Effector CD4-positive, alpha-beta T cell (primary cell): ENCODE results near the gene ZAP70.

ENCODE experiments used
- DNase-seq: peaks from one replicate; pipeline ENCODE4 v3.0.0-alpha.2; 2020

Gene ZAP70

DNA sequence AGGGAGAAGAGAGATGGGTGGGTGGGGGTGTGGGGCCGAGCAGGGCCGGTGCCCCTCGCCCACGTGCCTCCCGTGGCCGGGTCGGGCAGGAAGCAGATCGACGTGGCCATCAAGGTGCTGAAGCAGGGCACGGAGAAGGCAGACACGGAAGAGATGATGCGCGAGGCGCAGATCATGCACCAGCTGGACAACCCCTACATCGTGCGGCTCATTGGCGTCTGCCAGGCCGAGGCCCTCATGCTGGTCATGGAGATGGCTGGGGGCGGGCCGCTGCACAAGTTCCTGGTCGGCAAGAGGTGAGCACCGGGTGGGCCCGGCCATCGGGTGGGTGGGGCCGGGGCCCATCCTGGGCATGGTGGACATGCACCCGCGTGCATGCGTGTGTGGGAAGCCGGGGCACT lies 21.8 kb downstream of the ZAP70 start:
- no peak for DNase-seq

DNA sequence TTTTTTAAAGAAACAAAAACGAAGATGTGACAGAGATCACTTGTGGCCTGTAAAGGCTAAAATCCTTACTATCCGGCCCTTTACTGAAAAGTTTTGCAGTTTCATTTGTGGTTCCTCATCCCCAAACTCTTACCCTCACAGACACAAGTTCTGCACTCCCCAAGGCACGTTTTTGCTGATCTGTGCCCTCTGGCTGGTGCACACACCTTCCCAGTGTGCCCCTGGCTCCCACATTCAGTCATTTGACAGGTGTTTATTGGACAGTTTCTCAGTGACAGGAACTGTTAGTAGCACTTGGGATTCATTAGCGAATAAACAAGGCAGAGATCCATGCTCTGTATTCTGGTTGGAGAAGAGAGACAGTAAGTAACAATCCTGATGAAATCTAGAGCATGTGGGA lies 22.8 kb downstream of the ZAP70 start:
- DNase-seq, result no peak

DNA sequence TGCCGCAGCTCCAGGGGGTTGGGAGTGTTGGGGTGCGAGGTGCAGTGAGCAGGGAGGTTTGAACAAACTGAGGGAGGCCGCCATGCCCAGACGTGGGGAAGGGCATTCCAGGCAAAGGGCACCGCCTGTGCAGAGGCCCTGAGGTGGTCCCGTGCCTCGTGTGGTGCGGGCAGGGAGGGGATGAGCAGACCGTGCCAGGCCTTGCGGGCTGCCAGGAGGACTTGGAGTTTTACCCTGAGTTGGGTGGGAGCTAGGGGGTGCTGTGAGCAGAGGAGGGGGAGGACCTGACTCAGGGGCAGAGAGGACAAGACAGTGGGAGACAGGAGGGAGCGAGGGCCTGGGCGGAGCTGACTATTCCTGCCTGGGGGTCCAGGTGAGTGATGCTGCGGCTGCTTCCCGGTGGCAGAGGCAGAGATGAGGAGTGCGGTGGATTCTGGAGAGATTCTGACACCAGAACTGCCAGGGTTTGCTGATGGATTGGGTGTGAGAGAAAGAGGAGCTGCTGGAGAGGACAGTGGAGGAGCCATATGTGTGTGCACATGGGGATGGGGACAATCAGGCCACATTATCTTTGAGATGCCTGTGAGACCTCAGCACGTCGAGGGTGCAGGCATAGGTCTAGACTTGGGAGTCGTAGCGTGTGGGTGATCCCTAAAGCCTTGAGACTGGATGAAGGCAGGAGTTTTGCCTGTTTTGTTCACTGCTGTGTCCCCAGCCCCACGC lies 23.4 kb downstream of the ZAP70 start:
- DNase-seq, result no peak

DNA sequence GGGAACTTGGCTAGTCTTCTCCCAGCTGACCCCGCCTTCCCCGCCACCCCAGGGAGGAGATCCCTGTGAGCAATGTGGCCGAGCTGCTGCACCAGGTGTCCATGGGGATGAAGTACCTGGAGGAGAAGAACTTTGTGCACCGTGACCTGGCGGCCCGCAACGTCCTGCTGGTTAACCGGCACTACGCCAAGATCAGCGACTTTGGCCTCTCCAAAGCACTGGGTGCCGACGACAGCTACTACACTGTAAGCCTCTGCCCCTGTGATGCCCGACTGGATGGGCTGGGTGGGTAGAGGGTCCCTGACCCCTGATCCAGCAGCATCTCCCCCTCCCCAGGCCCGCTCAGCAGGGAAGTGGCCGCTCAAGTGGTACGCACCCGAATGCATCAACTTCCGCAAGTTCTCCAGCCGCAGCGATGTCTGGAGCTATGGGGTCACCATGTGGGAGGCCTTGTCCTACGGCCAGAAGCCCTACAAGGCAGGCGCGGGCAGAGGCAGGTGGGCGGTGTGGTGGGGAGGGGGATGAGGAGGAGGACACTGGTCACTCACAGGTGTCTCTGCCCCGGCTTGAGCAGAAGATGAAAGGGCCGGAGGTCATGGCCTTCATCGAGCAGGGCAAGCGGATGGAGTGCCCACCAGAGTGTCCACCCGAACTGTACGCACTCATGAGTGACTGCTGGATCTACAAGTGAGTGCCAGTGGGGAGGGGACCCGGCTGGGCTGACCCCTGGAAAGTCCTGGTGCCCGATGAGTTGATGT lies 24.2 kb downstream of the ZAP70 start:
- DNase-seq, result no peak

DNA sequence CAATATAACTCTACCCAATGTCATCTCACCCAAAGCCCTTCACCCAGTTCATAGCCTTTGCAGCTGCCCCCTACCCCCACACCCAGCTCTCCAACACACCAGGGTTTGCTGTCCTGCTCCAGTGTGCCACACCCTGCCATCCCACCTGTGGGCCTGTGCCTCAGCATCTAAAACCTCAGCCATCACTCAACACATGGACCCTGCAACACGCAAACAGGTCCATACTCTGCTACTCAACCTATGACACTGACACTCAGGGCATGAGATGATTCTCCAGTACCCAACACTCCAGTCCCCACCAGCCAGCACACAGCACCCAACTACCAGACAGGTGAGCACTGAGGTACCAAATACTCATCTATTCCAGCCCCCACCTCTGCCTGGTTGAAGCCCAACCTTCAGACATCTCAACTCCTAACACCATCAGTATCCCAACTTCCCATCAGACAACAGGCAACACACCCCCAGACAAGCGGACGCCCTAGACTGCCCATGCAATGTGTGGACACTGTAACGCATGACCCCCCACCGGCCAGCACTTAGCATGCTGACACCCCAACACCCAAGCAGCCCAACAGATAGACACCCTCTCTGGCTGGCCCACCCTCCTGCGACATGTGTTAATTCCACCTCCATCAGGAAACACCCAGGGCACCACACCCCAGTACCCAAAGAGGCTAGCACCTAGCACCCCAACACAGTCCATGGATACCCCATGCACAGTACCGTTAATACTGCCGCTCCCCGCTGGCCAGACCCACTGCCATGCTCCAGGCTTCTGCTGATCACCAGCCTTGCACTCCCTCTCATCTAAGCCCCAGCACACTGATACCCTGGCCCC lies 25.0 kb downstream of the ZAP70 start:
- no peak for DNase-seq

DNA sequence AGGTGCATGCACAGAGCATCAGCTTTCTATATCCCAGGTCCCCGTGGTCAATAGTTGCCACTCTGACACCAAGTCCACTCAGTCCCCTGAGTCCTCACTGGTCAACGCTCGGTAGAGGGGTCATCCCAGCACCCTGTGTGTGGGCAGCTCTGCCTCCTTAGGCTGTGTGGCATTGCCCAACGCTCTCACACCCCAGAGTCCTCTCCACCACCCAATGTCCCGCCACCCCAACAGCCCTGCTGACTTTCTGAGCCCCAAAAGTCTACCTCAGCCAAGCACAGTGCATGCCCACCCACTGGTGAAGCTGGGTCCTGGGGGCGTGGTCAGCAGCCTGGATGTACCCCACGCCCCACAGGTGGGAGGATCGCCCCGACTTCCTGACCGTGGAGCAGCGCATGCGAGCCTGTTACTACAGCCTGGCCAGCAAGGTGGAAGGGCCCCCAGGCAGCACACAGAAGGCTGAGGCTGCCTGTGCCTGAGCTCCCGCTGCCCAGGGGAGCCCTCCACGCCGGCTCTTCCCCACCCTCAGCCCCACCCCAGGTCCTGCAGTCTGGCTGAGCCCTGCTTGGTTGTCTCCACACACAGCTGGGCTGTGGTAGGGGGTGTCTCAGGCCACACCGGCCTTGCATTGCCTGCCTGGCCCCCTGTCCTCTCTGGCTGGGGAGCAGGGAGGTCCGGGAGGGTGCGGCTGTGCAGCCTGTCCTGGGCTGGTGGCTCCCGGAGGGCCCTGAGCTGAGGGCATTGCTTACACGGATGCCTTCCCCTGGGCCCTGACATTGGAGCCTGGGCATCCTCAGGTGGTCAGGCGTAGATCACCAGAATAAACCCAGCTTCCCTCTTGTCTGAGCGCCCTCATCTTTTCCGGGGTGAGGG lies 25.9 kb downstream of the ZAP70 start:
- DNase-seq, result no peak

DNA sequence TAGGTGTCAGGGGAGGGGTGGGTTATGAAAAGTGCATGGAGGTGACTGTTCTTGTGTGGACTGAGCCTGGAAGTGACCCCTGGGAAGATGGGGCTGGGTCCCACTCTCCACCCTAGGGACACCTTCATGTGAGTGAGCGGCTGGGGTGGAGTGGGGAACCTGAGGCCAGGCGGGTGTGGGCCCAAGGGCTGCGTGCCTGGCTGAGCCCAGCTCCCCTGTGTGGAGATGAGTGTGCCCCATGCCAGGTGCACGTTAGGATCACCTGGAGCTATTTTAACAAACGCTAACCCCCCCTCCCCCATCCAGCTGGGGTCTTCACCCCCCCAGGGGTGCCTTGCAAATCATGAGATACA lies 26.5 kb downstream of the ZAP70 start:
- DNase-seq, result no peak

DNA sequence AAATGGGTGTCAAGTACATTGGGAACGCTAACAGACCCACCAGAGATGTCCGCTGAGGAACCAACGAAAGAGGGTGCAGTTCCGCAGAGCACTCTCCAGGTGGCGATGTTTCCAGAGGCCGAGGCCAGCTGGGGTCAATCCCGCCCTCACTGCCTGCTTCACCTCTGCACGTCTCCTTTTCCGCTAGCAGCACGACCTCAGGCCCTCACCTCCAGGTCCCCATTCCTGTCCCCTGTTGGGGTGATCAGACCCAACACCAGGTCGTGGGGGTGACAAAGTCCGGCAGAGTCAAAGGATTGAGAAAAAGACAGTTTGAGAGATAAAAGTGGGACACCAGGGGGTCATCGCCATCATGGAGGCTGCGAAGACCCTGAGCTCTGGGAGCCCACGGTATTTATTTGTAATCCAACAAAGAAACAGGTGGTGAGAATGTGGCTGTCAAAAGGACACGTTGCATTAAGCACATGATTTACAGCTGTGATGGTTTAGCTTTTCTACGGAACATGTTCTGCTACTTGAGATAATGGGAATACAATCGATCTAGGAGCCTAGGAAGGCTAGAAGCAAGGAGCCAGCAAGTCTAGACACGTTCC lies 27.3 kb downstream of the ZAP70 start:
- DNase-seq, result no peak

DNA sequence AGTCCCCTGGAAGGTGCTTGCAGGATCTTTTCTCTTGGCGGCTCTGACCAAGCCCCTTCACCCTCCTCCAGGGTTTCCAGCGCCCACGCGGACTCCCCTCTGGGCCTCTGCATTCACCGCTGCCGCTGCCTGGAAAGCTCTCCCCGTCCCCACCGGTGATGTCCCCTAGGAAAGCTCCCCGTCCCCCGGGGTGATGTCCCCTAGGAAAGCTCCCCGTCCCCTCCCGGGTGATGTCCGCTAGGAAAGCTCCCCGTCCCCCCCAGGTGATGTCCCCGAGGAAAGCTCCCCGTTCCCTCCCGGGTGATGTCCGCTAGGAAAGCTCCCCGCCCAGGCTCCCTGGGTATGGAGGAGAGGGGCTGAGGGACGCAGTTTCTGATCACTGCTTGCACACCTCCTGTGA lies 27.9 kb downstream of the ZAP70 start:
- no peak for DNase-seq

DNA sequence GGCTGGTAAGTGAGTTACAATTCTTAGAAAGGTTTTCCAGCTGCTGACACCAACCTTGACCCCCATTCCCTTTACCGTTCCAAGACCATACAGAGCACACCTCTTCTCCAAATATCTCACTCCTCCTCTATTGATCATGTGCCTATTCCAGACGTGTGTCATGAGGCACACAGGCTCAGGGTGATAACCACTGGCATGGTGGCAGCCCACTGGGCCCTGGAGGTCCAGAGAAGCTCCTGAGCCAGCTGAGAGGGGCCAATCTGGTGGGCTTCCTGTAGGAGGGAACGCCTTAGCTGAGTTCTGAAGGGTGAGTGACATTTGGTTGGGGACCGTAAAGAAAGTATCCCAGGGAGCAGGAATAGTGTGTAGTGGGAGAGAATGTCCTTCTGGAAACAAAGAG lies 28.3 kb downstream of the ZAP70 start:
- DNase-seq, result no peak

DNA sequence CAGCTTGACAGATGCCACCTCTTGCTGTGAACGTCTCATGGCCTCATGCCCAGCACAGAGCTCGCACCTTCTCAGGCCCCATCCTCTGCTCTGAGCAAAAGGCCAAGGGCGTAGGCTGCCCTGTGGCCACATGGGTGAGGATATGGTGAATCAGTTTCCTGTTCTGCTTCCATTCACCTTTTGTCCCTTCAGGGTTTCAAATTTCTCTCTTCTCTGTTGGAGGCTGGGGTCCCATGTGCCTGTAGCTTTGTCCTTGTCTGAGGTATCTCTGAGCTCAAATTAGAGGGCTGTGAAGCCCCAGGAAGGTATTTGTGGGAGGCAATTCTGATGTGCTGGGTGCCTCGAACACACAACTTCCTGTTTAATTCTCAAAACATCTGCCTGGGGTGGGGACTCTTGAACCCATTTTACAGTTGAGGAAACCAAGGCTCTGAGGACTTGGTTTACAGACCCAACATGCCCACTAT lies 29.0 kb downstream of the ZAP70 start:
- no peak for DNase-seq

DNA sequence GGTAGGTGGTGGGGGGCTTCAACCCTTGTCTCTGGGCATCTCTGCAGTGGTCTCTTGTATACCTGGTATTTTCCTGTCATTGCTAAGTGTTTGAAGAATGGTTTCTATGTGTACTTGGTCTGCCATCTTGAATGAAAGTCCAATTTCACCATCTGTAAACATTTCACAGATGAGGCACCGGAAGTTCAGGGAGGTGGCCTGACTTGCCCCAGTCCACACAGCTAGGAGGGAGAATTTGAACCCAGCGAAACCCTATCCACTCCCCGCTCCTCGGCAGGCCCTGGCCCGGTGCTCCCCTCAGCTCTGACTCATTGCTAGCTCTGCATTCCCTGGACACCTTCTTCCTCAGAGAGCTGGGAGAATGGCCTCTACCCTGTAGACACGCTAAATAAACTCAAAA lies 30.5 kb downstream of the ZAP70 start:
- DNase-seq, result no peak

DNA sequence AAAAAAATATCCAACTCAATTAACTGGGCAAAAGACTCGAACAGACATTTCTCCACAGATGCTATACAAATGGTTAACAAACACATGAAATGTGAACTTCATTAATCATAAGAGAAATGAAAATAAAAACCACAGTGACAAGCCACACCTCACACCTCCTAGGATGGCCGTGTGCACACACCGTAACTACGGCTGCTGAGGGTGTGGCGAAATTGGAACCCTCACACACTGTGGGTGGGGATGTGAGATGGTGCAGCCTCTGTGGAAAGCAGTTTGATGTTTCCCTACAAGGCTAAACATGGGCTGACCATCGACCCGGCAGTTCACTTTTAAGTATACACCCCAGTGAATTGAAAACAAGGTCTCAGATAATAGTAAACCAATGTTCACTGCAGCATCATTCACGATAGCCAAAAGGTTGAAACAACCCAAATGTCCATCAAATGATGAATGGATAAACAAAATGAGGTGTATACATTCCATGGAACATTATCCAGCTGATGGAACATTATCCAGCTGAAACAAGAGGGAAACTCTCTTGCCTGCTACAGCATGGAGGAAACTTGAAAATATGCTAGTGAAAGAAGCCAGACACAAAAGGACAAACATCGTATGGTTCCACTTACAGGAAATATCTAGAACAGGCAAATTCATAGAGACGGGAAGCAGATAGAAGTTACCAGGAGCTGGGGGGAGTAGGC lies 32.2 kb downstream of the ZAP70 start:
- no peak for DNase-seq

DNA sequence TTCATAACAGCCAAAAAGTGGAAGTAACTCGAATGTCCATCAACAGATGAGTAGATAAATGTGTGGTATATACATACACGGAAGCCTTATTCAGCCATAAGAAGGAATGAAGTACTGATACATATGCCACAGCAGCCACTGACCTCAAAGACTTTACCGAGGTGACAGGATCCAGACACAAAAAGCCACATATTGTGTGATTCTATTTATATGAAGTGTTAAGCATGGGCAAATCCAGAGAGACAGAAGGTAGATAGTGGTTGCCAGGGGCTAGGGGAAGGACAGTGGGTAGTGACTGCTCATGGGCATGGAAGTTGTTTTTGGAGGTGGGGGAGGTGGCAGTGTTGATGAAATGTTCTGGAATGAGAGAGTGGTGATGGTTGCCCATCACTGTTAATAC lies 33.9 kb downstream of the ZAP70 start:
- no peak for DNase-seq

DNA sequence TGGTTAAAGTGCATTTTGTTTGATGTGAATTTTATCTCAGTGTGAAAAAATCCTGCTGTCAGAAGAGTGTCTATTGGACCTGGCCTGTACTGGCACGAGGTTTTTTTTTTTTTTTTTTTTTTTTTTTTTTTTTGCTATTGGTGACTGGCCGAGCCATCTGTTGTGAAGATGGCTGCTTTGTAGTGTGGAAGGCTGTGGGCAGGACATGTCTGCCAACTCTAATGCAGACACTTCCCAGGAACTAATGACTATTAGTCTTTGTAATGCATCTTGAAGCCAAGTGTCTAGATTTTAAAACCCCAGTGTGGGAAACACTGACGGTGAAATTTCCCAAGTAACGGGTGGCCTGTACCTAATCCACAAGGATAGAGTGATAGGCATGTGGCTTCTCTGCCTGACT lies 34.3 kb downstream of the ZAP70 start:
- no peak for DNase-seq

DNA sequence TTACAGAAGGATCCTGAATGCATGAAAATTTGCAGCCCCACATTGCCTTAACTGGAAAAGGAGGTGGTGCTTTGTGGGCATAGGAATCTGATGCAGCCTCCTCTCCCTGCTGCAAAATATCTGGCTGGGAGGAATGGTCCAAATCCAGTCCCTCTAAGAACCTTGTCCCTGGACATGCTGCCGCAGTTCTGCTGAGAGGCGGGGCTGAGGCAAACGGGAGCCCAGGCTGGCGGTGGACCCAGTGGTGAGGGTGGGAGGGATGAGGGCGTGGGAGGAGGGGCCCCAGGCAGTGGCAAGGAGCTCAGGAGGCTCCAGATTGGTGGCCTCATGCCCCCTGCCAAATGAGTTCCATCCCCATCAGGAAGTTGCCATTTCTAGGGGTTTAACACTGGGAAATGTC lies 36.2 kb downstream of the ZAP70 start:
- no peak for DNase-seq

DNA sequence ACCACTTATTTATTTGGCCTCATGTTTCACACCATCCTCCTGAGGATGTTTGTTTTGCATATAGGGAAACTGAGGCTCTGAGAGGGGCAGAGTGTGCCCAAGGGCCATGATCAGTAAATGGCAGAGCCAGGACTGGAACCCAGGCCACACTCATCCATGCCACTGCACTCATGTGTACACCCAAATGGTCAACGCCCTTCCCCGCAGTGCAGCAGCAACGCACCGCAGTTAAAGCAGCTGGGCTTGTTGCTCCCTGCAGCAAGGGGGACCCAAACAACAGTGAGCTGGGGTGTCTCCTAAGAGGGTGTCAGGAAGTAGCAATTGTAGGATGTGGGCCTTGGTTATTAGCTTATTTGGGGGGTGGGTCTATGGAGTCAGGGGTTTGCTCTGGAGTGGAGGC lies 36.6 kb downstream of the ZAP70 start:
- DNase-seq, result no peak

DNA sequence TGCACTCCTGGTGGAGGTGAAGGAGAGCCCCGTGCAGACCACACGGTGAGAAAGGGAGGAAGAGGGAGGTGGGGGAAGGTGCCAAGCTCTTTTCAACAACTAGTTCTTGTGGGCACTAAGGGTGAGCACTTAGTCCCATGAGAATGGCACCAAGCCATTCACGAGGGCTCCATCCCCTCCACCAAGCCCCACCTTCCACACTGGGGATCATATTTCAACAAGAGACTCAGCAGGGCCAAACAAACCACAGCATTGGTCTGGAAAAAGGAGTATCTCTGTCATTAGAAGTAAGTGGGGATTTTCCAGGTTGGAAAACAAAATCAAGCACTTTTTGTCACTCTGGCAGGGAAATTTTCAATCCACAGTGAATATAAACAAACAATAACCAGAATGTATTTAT lies 38.4 kb downstream of the ZAP70 start:
- DNase-seq, result no peak

DNA sequence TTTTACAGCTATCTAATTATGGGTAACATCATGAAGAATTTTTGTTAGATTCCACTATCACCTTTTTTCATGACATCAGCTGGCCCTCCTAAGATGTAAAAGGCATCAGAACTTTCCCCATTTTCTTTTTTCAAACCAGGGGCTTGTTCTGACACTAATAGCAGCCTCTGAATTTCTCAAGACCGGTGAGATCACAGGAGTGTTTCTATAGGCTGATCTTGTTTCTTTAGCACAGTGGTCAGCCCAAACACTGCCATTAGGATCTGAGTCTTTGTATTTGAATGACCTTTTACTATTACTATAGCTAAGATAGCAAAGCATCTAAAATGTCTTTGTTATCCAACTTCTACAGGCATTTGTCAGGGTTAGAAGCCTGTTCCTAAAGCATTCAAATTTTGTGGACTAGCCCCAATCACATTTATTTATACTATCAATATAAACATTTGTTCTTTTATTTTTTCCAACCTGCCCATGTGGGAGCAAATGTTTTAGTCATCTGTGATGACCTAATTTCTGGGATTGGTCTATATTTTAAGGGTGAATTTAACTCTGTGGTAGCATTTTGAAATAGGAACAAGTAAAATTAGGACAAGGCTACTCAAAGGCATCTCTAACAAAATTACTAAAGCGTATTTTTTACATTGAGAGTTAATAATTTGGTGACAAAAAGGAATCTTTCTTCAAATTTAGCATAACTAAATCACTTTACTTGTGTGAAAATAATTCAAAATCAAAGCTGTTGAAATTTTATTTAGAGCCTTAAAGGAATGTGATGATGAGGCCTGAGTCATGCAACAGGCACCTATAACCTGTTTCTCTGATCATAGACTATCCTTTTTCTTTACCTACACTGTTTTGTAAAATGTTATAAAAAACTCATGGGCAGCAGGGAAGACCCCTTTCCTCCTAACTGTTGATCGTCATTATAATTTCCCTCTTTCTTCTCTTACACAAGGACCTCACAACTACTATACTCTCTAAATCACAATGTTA lies 39.3 kb downstream of the ZAP70 start:
- DNase-seq, result no peak

DNA sequence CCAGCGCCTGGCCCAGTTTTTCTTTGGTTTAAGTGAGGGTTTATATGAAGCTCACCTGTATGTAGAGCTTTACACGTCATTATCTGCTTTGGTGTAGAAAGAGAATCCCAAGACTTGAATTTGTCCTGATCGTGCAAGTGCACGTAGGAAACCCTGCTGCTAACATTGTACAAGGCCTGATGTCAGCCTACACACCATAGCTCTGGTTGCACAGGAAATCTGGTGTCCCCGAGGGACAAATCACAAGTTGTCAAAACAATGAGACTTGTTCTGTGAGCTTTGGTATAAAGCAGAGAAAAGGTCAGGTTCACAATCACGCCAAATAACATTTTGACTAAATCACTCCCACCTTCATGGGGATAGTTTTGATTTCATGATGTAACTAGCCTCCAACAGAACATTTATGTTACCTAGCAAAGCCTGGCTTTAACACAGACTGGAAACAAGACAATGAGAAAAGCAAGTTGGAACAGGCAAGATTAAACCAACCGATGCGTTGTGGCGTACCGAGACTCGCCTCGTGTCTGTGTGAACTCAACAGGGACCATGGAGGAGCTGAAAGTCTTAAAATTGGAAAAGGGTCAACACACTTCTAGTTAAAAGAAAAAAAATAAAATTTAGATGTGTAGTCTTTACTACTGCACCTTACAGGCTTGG lies 41.4 kb downstream of the ZAP70 start:
- no peak for DNase-seq
